Esophagus muscularis mucosa (tissue), 4 donors: Measurements from ENCODE around the gene ADAM30.

Experiments used
- CTCF ChIP-seq, 3 experiments: fragments of 200-600 bp in 2 of 3; fragments of 450-650 bp in 1 of 3; sonication (generic) in 2 of 3; IDR thresholded peaks; one replicate each; pipeline ENCODE4 v1.5.1; 2017 to 2019; ENCODE audit warnings: antibody characterized with exemption in 3 of 3, mild to moderate bottlenecking in 2 of 3, moderate library complexity in 1 of 3
- EP300 ChIP-seq: sonication (generic); formaldehyde crosslinking; IDR thresholded peaks from one replicate; pipeline ENCODE4 v1.6.1; 2017; ENCODE audit warnings: antibody characterized with exemption
- POLR2A ChIP-seq: fragments of 450-650 bp; IDR thresholded peaks from one replicate; pipeline ENCODE4 v1.6.1; 2017; ENCODE audit warnings: antibody characterized with exemption, moderate library complexity, mild to moderate bottlenecking, low read depth
- POLR2AphosphoS5 ChIP-seq, 2 donors: sonication (generic); formaldehyde crosslinking; IDR thresholded peaks; one replicate each; pipeline ENCODE4 v1.6.1; 2017; ENCODE audit warnings: antibody characterized with exemption in 2 of 2

GRCh38 chr1:119866451-119866850, 29.9 kb downstream of the ADAM30 start:
- no peak for TF ChIP-seq EP300
- TF ChIP-seq CTCF (IDR thresholded peaks at IDR 0.05): no peak
- TF ChIP-seq POLR2A: no peak
- TF ChIP-seq POLR2AphosphoS5 (IDR thresholded peaks at IDR 0.05): no peak
